GM19438 (cell line): ENCODE data around the gene PHACTR1.
"Not testable (repeated sequence)": the region's sequence is repeated elsewhere in the genome, so short reads cannot be mapped to it uniquely, and the experiment has no call there.

Experiments used
- ATAC-seq: cut with Tn5 transposase; IDR thresholded peaks from one replicate; pipeline ENCODE4 v1.9.1; 2021; ENCODE audit warnings: low read depth; ENCODE audit not compliant: unreplicated experiment

Gene PHACTR1

DNA sequence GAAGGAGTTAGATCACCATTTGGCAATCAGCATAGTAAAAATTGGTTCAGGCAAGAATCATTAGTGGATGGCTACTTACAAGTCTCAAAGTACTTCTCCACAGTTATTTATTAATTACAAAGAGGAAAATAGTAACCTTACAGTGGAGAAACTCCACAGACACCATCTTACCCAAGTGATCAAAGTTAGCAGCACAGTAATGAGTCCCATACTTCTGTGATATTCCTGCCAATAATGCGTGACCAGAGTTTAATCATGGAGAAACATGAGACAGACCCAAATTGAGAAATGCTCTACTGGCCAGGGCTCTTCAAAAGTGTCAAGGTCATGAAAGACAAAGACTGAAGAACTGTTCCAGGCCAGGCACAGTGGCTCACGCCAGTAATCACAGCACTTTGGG, 602.3 kb downstream of the PHACTR1 start:
- ATAC-seq = no peak

DNA sequence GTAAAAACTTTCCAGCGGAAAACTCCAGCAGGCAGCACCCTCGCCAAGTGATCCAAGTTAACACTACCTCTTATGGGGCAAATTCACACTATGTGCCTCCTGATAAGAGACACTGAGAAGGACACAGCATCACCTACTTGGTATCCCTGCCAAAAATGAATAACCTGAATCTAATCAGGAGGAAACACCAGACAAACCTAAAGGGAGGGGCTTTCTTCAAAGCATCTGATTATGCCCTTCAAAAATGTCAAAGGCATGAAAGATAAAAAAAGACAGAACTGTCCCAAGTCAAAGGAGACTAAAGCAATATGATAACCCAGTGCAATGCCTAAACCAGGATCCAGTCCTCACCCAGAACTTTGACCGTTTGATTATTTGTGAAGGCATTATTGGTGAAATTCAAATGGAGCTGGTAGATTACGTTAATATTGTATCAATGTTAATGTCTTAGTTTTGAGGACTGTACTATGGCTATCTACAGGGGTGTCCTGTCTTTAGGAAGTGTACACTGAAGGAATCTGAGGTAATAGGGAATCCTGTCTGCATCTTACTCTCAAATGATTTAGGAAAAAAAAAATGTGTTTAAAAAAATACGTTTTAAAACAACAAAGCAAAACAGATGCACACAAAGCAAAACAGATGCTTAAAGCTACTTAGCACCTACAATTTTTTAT, 603.5 kb downstream of the PHACTR1 start:
- no peak for ATAC-seq

DNA sequence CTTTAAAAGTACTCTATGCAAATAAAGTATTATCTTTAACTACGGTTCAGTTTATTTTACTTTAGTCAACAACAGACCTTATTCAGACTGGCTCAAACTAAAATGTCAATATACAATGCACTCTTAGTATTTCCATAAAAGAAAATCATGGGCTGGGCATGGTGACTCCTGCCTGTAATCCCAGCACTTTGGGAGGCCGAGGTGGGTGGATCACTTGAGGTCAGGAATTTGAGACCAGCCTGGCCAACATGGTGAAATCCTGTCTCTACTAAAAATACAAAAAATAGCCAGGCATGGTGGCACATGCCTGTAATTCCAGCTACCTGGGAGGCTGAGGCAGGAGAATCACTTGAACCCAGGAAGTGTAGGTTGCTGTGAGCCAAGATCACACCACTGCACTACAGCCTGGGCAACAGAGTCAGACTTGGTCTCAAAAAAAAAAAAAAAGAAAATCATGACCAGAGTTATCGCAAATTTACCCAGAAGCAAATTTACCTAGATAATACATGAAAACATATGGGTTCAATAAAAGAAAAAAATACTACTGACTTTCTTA, 609.5 kb downstream of the PHACTR1 start:
- not testable (repeated sequence) for ATAC-seq

DNA sequence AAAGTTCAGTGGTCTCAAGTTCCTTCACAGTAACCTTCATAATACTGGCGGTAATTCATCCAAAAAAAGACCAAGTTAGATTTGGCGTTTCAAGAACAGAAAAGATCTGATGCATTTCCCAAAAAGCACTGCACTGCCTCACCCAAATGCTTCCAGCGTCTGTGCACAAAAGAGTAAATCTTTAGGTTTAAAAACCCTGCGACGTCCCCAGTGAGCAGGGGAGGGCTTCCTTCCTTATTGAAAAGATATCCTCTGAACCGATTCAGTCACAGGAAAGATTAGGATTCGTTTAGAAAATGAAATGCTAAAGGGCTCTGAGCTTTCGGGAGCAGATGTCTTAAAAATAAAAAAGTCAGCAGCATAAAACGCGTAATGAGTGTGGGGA, 611.1 kb downstream of the PHACTR1 start:
- peak; percentile 8 for ATAC-seq

DNA sequence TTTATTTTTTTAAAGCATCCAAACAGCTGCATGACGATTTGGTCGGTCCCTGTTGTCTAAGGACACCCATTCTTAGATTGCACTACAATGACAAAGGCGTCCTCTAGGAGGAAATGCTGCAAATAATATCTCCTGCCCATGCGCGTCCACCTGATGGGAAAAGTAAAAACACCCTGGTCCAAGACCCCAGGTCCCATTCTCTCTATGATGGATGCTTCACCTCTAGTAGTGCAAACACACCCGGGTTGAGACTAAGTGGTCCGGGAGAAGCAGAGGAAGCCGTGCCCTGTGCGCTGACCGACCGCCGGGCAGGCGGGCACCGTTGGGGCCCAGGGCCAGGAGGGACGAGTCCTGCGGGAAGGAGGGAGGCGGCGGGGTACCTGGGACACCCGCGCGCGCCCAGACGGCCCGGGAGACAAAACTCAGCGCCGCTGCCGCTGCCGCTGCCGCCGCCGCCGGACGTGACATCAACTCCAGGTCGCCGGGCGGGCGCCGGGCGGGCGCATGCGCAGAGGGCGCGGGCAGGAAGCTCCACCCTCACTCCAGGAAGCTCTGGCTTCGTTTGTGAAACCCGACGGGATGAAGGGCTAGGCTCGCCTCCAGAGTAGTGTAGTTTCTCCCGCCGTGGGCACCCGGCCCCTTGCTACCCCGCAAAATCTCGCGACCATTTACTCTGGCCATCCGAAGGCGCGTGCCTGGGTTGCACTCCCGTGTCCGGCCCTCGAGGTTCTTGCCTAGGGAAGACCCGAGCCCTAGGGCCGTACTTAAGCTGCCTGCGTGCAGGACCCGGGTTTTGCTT, 611.7 kb downstream of the PHACTR1 start, which contains the start of gene TBC1D7:
Gene TBC1D7, minus strand, starts transcription at position 462 of the 799 bp plus-strand sequence. CDS start 1,639 bp downstream, outside the sequence.
- peak; percentile 86 for ATAC-seq

DNA sequence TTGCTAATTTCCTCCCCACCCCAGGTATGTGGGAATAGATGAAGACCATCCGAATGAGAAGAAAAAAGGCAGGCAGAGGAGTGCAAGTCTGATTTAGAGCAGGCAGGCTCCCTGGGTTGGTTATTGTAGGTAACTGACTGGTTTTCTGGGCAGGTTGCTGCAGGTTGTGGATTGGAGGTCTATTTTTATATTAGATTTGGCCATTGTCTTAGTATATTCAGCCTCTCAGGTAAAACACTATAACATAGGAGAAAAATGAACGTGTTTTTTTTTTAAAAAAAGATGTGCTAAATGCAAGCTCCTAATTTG, 612.3 kb downstream of the PHACTR1 start:
- no peak for ATAC-seq

DNA sequence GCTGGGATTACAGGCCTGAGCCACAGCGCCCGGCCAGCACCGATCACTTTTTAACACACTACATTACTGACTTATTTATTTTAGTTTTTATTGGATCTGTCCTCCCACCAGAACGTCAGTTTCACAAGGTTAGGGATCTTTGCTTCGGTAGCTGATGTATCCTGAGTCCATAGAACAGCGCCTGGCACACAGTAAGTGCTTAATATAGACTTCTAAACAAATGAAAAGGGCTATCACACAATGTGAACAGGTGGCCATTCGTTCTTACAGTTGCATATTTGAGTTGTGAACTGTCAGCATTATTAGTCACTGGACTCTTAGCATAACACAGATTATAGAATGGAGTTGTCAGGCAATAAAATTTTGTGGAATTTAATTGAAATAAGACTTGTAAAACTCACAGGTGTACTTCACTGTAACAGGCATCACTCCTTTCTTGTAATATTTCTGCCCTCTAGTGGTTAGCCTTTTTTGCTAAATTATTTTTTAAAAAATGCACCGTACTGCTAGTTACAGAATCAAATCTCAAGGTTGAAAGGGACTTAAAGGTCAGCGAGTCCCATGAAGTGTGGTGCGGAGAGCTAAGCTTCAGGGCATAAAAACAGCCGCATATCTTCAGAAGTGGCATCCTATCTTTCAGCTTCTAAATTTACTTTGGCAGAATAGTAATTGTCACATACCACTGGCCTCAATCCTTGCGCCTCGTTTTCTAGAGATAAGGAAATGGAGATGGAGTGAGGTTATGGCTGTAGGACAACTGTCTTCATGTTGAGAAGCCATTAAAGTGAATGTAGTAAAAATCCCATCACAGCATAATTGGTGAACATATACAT, 615.2 kb downstream of the PHACTR1 start:
- no peak for ATAC-seq

DNA sequence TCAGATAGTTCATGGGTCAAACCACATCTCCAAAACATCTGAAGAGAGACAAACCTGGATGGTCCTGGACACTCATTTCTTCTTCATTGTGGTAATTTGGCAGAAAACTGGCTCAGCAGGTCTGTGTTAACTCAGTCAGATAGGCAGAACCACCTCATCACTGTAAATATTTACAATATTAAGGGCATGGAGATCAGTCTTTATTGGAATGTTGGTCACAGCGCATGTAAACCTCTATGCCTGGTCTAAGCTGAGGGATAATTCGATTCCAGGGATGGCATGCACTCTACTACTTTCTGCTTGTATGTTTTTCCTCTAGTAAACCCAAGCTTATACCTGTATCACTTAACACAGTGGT, 615.8 kb downstream of the PHACTR1 start:
- no peak for ATAC-seq

DNA sequence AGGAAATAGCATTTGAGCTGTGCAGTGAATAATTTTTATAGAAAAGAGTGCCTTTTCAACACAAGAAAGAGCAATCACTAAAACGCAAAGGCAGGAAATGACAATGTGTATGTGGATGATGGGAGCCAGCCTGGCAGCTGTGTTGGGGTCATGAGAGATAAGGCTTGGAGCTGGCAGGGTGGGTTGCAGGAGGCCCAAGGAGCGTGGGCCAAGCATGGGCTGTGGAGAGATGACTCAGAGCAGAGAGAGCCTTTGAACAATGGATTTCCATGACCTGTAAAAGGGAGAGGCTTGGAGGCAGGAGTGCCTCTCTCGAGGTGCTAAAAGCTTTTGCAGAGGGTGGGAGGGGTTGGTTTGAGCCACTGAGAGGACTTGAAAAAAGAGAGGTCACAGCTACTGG, 618.4 kb downstream of the PHACTR1 start:
- no peak for ATAC-seq

DNA sequence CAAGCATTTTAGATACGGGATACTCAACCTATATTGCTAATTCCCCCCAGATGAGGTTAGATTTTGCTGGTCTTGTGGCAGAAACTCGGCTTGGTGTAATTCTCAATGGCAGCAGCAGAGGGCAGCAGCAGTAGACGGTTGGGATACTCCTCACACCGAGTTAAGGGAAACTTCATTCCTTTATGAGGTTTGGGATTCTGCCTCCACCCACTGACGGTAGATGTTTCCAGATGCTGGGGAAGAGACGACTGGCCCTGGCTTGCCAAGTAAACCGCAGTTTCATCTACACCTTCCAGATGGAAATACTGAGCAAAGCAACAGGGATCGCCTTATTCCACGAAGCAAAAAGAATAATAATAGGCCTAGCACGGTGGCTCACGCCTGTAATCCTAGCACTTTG, 620.0 kb downstream of the PHACTR1 start:
- ATAC-seq = no peak

DNA sequence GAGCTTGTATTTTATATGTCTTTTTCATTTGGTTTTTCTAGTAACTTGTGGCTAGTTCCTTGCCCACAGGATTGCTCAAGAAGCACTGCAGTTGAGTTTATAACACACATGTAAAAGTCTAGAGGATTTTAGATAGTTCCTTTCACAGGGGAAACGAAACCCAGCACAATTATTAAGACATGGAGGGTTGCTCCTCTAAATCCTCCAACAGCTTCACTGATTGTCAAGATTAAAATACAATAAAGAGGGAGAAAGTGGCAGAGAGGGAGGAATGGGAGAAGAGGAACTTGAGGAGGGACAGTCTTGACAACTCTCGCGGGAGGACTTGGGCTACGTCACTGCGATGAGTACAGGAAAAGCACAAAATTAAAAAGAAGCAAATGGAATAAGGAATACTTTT, 621.5 kb downstream of the PHACTR1 start:
- ATAC-seq = no peak
